Parathyroid adenoma (tissue), 2 donors: ENCODE results near the gene ZNF664.

Experiments used
- H2AFZ ChIP-seq: fragments of 300-600 bp; sonication (generic); one replicate; pipeline ENCODE4 v1.7.0; 2017; ENCODE audit warnings: antibody characterized with exemption, mild to moderate bottlenecking
- H3K27ac ChIP-seq: fragments of 300-600 bp; sonication (generic); one replicate; pipeline ENCODE4 v1.7.0; 2017
- H3K27me3 ChIP-seq: fragments of 300-600 bp; sonication (generic); one replicate; pipeline ENCODE4 v1.7.0; 2017; ENCODE audit warnings: low read length; ENCODE audit not compliant: control insufficient read depth, insufficient read depth
- H3K36me3 ChIP-seq: fragments of 300-600 bp; sonication (generic); one replicate; pipeline ENCODE4 v1.7.0; 2017; ENCODE audit warnings: low read length; ENCODE audit not compliant: control insufficient read depth, insufficient read depth
- H3K4me1 ChIP-seq: fragments of 300-600 bp; sonication (generic); one replicate; pipeline ENCODE4 v1.7.0; 2017; ENCODE audit warnings: control low read depth
- H3K4me2 ChIP-seq: fragments of 300-600 bp; sonication (generic); one replicate; pipeline ENCODE4 v1.7.0; 2017; ENCODE audit warnings: low read length
- H3K4me3 ChIP-seq: fragments of 300-600 bp; sonication (generic); one replicate; pipeline ENCODE4 v1.7.0; 2017; ENCODE audit warnings: low read depth, low read length
- H3K79me2 ChIP-seq: fragments of 300-600 bp; sonication (generic); one replicate; pipeline ENCODE4 v1.7.0; 2017; ENCODE audit warnings: control low read depth
- H3K9ac ChIP-seq: fragments of 300-600 bp; sonication (generic); one replicate; pipeline ENCODE4 v1.7.0; 2017; ENCODE audit warnings: mild to moderate bottlenecking
- H3K9me3 ChIP-seq: fragments of 300-600 bp; sonication (generic); one replicate; pipeline ENCODE4 v1.7.0; 2017; ENCODE audit warnings: low read length; ENCODE audit not compliant: control insufficient read depth
- TF ChIP-seq, protein P1 (sequence below): fragments of 300-600 bp; sonication (generic); IDR thresholded peaks from one replicate; pipeline ENCODE4 v1.7.0; 2017; ENCODE audit warnings: antibody characterized with exemption, mild to moderate bottlenecking
- donor health status: primary hyperparathyroidism.

ZNF664 gene

DNA sequence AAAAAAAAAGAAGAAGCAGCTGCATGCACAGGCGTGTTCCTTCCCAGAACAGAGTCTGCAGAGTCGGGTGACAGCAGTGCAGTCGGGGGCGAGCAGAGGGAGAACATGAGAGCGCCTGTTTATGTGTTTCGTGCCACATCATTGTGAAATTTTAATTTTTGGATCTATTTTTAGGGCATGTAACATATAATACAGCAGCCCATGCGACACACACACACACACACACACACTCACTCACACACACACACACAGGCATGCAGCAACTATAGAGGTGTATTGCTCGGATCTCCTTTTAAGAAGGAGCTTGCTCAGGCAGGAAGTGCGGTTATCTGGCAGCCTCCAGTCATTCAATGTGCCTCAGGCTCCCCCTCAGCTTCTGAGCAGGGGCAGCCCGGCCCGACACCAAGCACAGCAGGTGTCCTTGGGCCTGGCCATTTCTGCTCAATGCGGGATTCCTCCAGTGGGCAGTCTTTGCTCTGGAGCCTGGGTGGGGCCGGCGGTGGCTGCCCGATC lies 71.8 kb downstream of the ZNF664 start:
- TF ChIP-seq, protein P1, sequence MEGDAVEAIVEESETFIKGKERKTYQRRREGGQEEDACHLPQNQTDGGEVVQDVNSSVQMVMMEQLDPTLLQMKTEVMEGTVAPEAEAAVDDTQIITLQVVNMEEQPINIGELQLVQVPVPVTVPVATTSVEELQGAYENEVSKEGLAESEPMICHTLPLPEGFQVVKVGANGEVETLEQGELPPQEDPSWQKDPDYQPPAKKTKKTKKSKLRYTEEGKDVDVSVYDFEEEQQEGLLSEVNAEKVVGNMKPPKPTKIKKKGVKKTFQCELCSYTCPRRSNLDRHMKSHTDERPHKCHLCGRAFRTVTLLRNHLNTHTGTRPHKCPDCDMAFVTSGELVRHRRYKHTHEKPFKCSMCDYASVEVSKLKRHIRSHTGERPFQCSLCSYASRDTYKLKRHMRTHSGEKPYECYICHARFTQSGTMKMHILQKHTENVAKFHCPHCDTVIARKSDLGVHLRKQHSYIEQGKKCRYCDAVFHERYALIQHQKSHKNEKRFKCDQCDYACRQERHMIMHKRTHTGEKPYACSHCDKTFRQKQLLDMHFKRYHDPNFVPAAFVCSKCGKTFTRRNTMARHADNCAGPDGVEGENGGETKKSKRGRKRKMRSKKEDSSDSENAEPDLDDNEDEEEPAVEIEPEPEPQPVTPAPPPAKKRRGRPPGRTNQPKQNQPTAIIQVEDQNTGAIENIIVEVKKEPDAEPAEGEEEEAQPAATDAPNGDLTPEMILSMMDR: no peak
- H3K27me3 ChIP-seq: no peaks in the 10 kb centered on the region
- no peak overlapping the region for H3K9ac ChIP-seq
- H3K79me2 ChIP-seq: no peaks in the 10 kb centered on the region
- no peaks in the 10 kb centered on the region for H3K9me3 ChIP-seq
- H3K36me3 ChIP-seq: no peaks in the 10 kb centered on the region
- no peaks in the 10 kb centered on the region for H3K4me1 ChIP-seq
- no peak overlapping the region for H3K4me3 ChIP-seq
- no peak overlapping the region for H3K4me2 ChIP-seq
- H3K27ac ChIP-seq: no peak overlapping the region
- H2AFZ ChIP-seq: no peak overlapping the region

DNA sequence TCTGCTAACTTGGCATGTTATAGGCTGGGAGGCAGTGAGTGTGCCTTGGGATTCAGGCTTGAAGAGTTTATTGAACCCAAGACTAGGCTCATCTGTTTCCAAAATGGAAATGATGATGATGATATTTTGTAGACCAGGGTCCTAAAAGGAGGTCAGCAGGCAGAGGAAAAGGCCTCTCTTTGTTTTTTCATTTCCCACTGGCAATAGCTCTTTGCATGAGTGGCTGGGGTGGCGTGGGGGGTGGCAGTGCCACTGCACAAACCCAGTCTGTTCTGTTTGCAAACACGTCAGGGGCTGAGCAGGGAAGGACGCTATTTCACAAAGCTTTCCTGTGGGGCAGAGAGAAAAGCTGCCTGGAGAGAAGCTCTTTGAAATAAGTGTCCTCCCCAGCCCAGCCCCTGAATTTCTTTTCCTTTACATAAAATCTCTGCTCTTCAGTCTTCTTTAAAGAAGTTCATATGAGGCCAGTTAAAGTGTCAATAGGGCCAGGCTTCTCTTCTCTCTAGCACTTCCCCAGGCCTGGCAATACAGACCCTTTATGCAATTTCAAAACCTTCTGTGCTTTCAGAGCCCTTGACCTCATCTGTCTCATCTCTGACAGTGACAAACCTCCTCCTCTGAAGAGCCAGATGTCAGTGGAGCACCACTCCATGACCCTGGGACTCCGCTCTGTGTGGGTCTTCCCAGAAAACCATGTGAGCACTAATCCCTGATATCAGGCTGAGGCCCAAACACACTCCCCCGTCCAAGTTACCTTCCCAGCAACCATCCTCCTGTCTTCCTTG lies 72.8 kb downstream of the ZNF664 start:
- no peaks in the 10 kb centered on the region for H3K4me1 ChIP-seq
- H3K27ac ChIP-seq: no peak overlapping the region
- no peak overlapping the region for H2AFZ ChIP-seq
- no peaks in the 10 kb centered on the region for H3K27me3 ChIP-seq
- no peaks in the 10 kb centered on the region for H3K36me3 ChIP-seq
- no peak overlapping the region for H3K4me2 ChIP-seq
- no peak overlapping the region for H3K4me3 ChIP-seq
- TF ChIP-seq, protein P1: no peak
- H3K79me2 ChIP-seq: no peaks in the 10 kb centered on the region
- H3K9me3 ChIP-seq: no peaks in the 10 kb centered on the region
- no peak overlapping the region for H3K9ac ChIP-seq

DNA sequence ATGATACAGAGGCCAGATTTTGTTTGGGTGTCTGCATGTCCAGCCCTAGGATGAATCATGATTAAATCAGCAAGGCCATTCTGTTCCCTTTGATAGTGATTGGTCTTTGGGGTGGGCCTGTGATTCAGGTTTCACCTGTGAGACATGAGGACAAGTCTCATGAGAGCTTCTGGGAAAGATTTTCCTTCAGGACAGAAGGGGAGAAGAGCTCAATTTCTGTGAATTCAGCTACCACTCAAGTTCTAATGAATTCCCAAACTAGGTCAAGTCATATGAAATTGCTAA lies 73.4 kb downstream of the ZNF664 start:
- Histone ChIP-seq H2AFZ (no peak overlapping the region), H3K79me2 (no peaks in the 10 kb centered on the region), H3K4me3 (no peak overlapping the region), H3K9ac (no peak overlapping the region), H3K27me3 (no peaks in the 10 kb centered on the region), H3K4me2 (no peak overlapping the region), H3K27ac (no peak overlapping the region), H3K4me1 (no peaks in the 10 kb centered on the region), H3K9me3 (no peaks in the 10 kb centered on the region), H3K36me3 (no peaks in the 10 kb centered on the region)
- TF ChIP-seq, protein P1: no peak

DNA sequence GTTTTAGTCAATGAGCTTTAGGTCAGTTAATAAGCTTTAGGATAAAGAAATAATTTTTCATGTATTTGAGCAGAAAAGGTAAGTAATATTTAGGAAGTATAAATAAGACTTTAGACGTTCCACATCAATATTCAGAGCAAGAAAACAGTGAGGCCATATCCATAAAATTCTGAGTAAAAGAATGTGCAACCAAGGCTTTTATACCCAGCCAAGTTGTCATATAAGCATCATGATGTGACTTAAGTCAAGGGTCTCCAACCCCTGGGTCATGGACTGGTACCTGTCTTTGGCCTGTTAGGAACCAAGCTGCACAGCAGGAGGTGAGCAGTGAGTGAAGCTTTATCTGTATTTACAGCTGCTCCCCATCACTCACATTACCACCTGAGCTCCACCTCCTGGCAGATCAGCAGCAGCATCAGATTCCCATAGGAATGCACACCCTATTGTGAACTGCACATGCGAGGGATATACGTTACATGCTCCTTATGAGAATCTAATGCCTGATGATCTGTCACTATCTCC lies 74.1 kb downstream of the ZNF664 start:
- Histone ChIP-seq H3K4me2 (no peak overlapping the region), H3K27ac (no peak overlapping the region), H2AFZ (no peak overlapping the region), H3K4me1 (no peaks in the 10 kb centered on the region), H3K79me2 (no peaks in the 10 kb centered on the region), H3K9ac (no peak overlapping the region), H3K9me3 (no peaks in the 10 kb centered on the region), H3K4me3 (no peak overlapping the region), H3K27me3 (no peaks in the 10 kb centered on the region), H3K36me3 (no peaks in the 10 kb centered on the region)
- TF ChIP-seq, protein P1: no peak
